AG04449 (cell line): ENCODE data around the gene MOCS2.
A peak's percentile ranks its signal among the peaks of the same experiment; 100 is the strongest.
"Not testable (repeated sequence)": the region's sequence is repeated elsewhere in the genome, so short reads cannot be mapped to it uniquely, and the experiment has no call there.

ENCODE experiments used
- CTCF ChIA-PET: fragments of 350-600 bp; formaldehyde crosslinking; extraction: SDS; loops from one replicate; lab custom pipeline; 2021; ENCODE audit warnings: antibody characterized with exemption; lab: Yijun Ruan, JAX
- POLR2A ChIA-PET: fragments of 400-600, 350-600 bp; formaldehyde crosslinking; extraction: SDS; loops from one replicate; lab custom pipeline; 2020; ENCODE audit warnings: antibody characterized with exemption, inconsistent platforms; lab: Yijun Ruan, JAX
- DNase-seq: peaks from one replicate; pipeline ENCODE4 v3.0.0-alpha.2; 2010; ENCODE audit warnings: low read depth, low spot score
- H3K4me3 ChIP-seq: 2 replicates; pipeline ENCODE4 v1.5.1; 2011; ENCODE audit warnings: low read depth, mild to moderate bottlenecking, control low read depth, low read length
- CTCF ChIP-seq: IDR thresholded peaks from one replicate; pipeline ENCODE4 v1.5.1; 2011; ENCODE audit warnings: mild to moderate bottlenecking, moderate library complexity, low read length, control low read depth, inconsistent platforms; ENCODE audit not compliant: insufficient read depth; ENCODE audit errors: missing control alignments

MOCS2 gene

GRCh38 chr5:53114988-53115387, 5.4 kb upstream of the MOCS2 start:
- POLR2A ChIA-PET, result no interaction called here
- CTCF ChIA-PET, result interaction anchor here (1.0 to 5.8 kb wide), 7 partner anchors 8 to 1114 kb away, joined by 3 to 59 read pairs (median 4); no protein-coding TSS in a partner anchor
- DNase-seq, result no peak

GRCh38 chr5:53113947-53114346, 4.4 kb upstream of the MOCS2 start:
- POLR2A ChIA-PET, result no interaction called here
- TF ChIP-seq CTCF, result no peak
- no peak for DNase-seq
- CTCF ChIA-PET, result interaction anchor here (1.3 to 5.8 kb wide), 4 partner anchors 9 to 197 kb away, joined by 3 to 59 read pairs (median 6); no protein-coding TSS in a partner anchor
- H3K4me3 ChIP-seq, result no peak overlapping the region

More at GRCh38 chr5:53114988-53115387, 5.4 kb upstream of the MOCS2 start:
- no peak overlapping the region for H3K4me3 ChIP-seq
- TF ChIP-seq CTCF, result peak; percentile 12

GRCh38 chr5:53112909-53113308, 3.4 kb upstream of the MOCS2 start:
- no peak for DNase-seq
- TF ChIP-seq CTCF, result no peak
- ChIA-PET POLR2A (interaction anchor here (0.6 kb wide), 1 partner anchor 368 kb away, joined by 5 read pairs; no protein-coding TSS in a partner anchor), CTCF (interaction anchor here (0.9 to 1.7 kb wide), 5 partner anchors 9 to 1122 kb away, joined by 3 to 11 read pairs (median 4); no protein-coding TSS in a partner anchor)
- no peak overlapping the region for H3K4me3 ChIP-seq

- POLR2A ChIA-PET, H3K4me3 ChIP-seq, DNase-seq: not testable (repeated sequence)
- CTCF ChIA-PET, result interaction anchor here (1.4 to 1.7 kb wide), 3 partner anchors 11 to 1122 kb away, joined by 4 to 11 read pairs (median 7); no protein-coding TSS in a partner anchor
These were observed 2.8 kb upstream of the MOCS2 start for GRCh38 chr5:53112307-53112706.

- POLR2A ChIA-PET, result no interaction called here
- no peak for TF ChIP-seq CTCF
- no peak for DNase-seq
- CTCF ChIA-PET, result interaction anchor here (2.0 kb wide), 1 partner anchor 11 kb away, joined by 11 read pairs; no protein-coding TSS in a partner anchor
- H3K4me3 ChIP-seq, result no peak overlapping the region
These were observed 1.6 kb upstream of the MOCS2 start for GRCh38 chr5:53111139-53111538.

GRCh38 chr5:53110156-53110555, 599 bp upstream of the MOCS2 start:
- CTCF ChIA-PET, result interaction anchor here (0.8 to 2.0 kb wide), 7 partner anchors 12 to 1125 kb away, joined by 3 to 16 read pairs (median 3); no protein-coding TSS in a partner anchor
- no peak for TF ChIP-seq CTCF
- no peak for DNase-seq
- POLR2A ChIA-PET, result no interaction called here
- peak overlapping the region; percentile 84 for H3K4me3 ChIP-seq
